ENCODE measurements around the gene UBA1.

DNA sequence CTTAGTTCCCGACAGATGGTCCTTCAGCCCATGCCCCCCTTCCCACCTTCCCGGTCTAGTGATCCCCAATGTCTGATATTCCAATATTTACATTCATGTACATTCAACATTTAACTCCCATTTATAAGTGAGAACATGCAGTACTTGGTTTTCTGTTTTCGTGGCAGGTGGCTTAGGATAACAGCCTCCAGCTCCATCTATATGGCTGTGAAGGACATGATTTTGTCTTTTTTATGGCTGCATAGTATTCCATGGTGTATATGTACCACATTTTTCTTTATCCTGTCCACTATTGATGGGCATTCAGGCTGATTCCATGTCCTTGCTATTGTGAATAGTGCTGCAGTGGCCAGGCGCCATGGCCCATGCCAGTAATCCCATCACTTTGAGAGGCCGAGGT is 34.8 kb upstream of the UBA1 start:
- TF ChIP-seq, protein P1, sequence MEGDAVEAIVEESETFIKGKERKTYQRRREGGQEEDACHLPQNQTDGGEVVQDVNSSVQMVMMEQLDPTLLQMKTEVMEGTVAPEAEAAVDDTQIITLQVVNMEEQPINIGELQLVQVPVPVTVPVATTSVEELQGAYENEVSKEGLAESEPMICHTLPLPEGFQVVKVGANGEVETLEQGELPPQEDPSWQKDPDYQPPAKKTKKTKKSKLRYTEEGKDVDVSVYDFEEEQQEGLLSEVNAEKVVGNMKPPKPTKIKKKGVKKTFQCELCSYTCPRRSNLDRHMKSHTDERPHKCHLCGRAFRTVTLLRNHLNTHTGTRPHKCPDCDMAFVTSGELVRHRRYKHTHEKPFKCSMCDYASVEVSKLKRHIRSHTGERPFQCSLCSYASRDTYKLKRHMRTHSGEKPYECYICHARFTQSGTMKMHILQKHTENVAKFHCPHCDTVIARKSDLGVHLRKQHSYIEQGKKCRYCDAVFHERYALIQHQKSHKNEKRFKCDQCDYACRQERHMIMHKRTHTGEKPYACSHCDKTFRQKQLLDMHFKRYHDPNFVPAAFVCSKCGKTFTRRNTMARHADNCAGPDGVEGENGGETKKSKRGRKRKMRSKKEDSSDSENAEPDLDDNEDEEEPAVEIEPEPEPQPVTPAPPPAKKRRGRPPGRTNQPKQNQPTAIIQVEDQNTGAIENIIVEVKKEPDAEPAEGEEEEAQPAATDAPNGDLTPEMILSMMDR (IDR thresholded peaks at IDR 0.05; ENCODE audit: low read length) = no peak
- TF ChIP-seq EZH2 (IDR thresholded peaks at IDR 0.05; ENCODE audit: borderline replicate concordance, low read length) = no peak

Data from OCI-LY1 (cell line).